HG03575 (cell line): ENCODE measurements around the gene LMBRD1.
"Not testable (repeated sequence)": the region's sequence is repeated elsewhere in the genome, so short reads cannot be mapped to it uniquely, and the experiment has no call there.

Experiments used
- ATAC-seq: cut with Tn5 transposase; IDR thresholded peaks from one replicate; pipeline ENCODE4 v1.9.1; 2021; ENCODE audit not compliant: unreplicated experiment, insufficient number of reproducible peaks, low FRiP score; ENCODE audit errors: extremely low read depth

LMBRD1 gene

DNA sequence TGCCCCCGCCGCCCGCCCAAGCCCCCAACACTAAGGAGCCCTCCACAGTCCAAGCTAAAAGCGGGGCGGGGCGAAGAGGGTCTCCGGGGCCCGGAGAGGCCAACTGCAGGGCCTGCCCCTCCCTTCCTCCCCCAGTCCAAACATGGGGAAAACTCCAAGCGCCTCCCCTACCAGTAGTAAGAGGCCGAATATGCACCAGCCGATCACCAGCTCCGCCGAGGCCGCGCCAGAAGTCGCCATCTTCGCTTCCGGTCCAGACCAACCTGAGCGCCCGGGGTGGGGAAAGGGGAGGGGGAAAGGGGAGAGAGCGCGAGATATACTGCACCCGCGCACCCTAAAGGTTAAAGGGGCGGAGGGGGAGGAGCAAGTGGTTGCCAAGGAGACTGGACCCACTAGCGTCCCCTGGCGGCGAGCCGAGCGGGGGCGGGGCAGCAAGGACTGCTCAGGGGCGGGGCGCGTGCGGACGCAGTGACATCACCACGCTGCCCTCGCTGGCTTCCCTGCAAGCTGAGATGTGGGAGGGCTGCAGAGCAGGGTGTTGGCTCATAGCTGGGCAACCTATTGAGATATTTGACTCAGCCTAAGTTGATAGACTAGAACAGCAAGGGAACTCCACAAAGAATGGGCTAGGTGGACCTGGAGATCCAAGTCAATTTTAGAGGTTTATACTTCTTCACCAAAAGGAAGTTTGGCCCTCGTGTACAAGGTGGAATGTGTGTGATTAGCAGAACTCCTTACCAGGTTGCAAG is at the start of gene LMBRD1:
Gene LMBRD1, minus strand, starts transcription at position 369 of the 749 bp plus-strand sequence. Its CDS starts 129 bp downstream, at position 240.
- ATAC-seq = peak; percentile 88

DNA sequence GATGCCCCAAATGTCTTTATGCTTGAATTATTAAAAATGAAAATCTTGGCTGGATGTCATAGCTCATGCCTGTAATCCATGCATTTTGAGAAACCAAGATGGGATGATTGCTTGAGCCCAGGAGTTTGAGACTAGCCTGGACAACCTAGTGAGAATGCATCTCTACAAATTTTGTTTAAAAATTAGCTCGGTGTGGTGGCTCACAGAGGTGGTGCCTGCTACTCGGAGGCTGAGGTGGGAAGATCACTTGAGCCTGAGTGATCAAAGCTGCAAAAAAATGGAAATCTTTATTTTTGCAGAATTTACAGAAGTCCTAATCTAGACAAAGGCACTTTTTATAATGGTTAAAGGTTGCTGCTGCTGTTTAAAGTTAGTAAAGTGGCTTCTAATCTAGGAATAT is 49.5 kb upstream of the LMBRD1 start:
- ATAC-seq = no peak

GRCh38 chr6:69843189-69843588 is 46.4 kb upstream of the LMBRD1 start:
- no peak for ATAC-seq

DNA sequence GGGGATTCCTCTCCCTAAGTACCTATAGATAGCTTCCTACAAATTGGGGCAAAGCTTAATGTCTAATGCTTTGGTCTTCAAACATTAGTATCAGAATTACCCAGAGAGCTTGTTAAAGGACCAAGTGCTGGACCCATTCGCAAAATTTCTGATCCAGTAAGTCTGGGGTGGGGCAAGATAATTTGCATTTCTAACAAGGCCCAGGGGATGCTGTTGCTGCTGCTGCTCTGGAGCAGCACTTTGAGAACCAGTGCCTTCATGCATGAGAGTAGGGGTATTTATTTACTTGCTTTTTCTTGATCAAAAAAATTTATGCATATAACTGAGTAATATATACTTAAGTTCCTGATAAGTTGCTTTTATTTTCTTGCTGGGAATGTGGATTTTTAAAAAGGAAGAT is 45.1 kb upstream of the LMBRD1 start:
- ATAC-seq = no peak

GRCh38 chr6:69835414-69836179 is 38.8 kb upstream of the LMBRD1 start:
- ATAC-seq = peak; percentile 49

DNA sequence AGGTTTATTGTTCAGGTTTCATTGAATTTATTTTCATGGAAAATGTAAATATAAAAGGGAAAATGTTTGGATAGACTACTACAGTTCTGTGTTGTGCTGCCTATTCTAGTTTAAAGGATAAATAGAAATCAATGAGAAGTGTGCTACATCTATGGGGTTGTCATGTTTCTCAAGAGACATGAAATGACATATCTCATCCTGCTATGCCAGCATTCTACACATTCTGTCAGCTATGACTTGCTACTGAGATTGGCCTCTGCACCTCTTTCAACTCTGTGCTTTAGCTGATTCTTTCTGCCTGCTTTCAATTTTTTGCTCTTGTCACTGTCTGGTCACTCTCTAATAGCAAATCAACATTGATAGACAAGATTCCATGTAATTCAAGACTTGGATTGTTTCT is 35.7 kb upstream of the LMBRD1 start:
- no peak for ATAC-seq

DNA sequence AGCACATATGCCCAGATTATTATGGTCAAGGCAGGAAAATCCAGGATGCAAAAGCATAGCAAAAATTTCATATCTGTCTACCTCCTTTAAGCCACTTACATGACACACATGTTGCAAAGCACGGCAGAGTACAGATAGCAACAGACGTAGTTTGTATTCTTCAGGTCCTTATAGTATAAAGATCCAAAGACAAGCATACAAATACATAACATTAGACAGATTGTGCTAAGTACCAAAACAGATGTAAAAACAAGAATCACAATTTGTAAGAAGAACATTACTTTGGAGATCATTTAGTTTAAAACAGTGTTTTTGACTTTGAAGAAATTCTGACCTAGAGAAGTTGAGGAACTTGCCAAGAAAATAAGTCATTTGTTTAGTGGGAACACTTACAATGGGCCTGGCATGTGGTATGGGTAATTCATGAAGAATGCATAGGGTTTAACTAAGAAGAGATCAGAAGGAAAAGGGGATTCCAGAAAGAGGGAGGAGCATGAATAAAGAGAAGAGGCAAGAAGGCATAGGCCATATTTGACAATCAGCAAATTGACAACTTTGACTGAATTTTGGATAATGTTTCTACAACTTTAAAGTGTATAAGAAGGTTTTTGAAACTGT is 30.6 kb upstream of the LMBRD1 start:
- no peak for ATAC-seq

DNA sequence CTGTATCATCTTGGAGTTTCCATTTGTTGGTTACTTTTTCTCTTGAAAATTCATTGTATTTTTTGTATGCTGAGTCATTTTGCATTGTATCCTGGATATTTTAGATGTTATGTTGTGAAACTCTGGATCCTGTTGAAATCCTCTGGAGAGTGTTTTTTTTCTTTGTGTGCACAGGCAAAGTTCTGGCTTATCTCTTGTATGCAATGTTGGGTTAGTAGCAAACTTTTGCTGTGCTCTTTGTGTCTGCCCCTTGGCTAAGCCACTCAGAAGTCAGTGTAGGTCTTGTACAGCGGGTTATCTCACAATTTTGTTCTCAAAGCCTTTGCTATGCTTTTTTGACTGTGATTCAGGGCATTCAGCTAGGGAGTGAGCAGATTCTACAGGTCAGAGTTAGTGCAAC is 29.1 kb upstream of the LMBRD1 start:
- no peak for ATAC-seq

DNA sequence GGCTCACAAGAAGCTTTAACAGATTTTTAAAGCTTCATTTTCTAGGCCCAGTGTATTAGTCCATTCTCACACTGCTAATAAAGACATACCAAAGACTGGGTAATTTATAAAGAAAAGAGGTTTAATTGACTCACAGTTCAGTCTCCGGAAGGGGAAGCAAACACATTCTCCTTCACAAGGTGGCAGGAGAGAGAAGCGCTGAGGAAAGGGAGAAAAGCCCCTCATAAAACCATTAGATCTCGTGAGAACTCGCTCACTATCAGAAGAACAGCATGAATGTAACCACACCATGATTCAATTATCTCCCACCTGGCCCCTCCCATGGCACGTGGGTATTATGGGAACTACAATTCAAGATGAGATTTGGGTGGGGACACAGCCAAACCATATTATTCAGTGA is 27.5 kb upstream of the LMBRD1 start:
- ATAC-seq = not testable (repeated sequence)

DNA sequence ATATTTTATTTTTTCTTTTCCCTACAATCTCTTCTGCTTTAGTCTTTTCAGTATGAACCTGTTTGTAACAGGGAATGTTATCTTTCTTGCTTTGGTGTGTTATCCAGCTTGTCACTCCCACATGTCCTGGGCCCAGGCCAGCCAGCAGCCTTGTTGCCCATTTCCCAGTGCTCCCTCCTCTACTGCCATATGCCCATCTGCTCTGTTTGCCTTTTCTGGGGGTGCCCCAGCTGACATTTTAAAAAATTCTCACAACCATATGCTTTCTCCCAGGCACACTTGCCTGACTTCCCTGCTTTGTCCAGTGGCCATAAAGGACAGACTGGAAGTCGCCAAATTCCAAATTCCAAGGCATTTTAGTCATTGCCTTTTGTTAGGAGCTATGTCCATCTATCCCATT is 23.6 kb upstream of the LMBRD1 start:
- ATAC-seq = no peak

- no peak for ATAC-seq
These were observed 23.2 kb upstream of the LMBRD1 start for GRCh38 chr6:69820018-69820417.

GRCh38 chr6:69819138-69819537 is 22.3 kb upstream of the LMBRD1 start:
- no peak for ATAC-seq

- ATAC-seq = no peak
These were observed 21.6 kb upstream of the LMBRD1 start for GRCh38 chr6:69818223-69818930.

- no peak for ATAC-seq
These were observed 20.5 kb upstream of the LMBRD1 start for GRCh38 chr6:69817358-69817757.

DNA sequence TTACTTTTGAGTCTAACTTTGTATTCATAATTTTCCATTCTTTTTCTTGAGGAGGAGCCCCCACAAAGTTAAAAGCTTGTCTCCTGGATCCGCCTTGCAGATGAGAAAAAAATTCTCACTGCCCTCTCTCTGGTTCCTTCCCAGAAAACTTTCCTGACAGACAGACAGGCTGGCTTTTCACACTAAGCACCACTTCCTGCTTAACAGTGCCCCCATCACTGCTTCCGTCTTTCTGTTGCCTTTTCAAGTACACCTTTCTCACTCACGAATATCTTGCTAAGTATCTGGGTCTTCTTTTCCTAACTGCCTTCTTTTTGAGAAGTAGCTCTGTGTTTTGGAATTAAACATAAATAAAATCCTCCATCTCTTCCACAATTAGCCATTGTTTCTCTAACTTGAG is 19.8 kb upstream of the LMBRD1 start:
- no peak for ATAC-seq

- peak; percentile 74 for ATAC-seq
These were observed 19.2 kb upstream of the LMBRD1 start for GRCh38 chr6:69816026-69816425.

DNA sequence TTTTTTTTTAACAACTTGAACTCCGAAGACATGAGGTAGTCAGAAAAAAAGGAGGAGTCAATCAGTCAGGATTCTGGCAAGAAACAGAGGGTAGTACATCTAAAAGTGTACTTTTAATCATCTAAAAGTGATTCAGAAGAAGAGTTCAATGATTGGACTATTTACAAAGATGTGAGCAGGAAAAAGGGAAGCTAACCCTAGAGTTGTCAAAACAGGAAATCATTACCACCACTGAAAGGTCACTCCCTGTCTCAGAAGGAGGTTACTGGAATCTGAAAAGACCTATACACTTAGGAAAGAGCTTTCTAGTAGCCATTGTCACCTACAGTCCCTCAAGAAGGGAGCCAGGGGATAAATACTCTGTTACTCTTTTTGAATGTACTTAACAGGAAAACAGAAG is 16.7 kb upstream of the LMBRD1 start:
- no peak for ATAC-seq

DNA sequence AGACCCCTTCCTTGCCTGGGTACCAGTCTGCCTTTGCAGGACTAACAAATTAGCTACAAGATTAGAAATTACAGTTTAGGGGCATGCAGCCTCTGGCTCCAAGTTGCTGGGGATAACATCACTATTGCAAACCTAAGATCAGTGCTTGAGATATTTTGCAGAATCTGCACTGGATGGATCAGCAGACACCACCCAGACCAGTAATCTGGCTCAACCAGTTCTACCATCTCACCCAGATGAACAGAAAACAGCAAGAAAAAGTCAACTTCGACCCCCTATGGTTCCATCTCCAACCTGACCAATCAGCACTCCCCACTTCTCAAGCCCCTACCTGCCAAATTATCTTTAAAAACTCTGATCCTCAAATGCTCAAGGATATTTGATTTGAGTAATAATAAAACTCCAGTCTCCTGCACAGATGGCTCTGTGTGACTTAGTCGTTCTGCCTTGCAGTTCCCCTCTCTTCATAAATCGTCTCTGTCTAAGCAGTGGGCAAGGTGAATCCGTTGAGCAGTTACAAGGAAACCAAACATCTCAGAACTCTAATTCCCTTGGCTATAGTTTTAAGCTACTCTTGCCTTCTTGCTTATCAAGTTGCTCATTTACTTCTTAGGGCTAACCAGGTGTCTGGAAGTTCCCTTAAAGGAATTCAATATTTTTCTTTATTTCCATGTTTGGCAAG is 16.1 kb upstream of the LMBRD1 start:
- ATAC-seq = no peak

GRCh38 chr6:69802995-69803394 is 6.2 kb upstream of the LMBRD1 start:
- ATAC-seq = no peak
